Measurements from ENCODE around the gene CNRIP1.

DNA sequence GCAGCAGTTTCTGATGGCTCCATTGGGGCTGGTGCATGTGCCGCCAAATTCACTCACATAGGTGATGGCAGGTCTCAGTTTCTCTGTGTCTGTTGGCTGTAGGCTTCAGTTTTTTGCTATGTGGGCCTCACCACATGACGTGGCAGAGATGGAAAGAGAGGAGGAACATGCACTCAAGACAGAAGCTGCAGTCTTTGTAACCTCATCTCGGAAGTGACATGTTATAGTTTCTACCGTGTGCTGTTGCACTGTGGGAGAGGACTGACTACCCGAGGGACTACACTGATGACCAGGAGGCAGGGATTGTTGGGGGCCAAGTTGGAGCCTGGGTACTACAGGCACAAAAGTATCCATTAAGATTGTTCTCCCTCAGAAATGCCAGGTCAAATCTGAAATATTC lies 9.2 kb upstream of the CNRIP1 start:
- TF ChIP-seq, protein P1, sequence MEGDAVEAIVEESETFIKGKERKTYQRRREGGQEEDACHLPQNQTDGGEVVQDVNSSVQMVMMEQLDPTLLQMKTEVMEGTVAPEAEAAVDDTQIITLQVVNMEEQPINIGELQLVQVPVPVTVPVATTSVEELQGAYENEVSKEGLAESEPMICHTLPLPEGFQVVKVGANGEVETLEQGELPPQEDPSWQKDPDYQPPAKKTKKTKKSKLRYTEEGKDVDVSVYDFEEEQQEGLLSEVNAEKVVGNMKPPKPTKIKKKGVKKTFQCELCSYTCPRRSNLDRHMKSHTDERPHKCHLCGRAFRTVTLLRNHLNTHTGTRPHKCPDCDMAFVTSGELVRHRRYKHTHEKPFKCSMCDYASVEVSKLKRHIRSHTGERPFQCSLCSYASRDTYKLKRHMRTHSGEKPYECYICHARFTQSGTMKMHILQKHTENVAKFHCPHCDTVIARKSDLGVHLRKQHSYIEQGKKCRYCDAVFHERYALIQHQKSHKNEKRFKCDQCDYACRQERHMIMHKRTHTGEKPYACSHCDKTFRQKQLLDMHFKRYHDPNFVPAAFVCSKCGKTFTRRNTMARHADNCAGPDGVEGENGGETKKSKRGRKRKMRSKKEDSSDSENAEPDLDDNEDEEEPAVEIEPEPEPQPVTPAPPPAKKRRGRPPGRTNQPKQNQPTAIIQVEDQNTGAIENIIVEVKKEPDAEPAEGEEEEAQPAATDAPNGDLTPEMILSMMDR (IDR thresholded peaks at IDR 0.05) = no peak
- TF ChIP-seq, protein P2, sequence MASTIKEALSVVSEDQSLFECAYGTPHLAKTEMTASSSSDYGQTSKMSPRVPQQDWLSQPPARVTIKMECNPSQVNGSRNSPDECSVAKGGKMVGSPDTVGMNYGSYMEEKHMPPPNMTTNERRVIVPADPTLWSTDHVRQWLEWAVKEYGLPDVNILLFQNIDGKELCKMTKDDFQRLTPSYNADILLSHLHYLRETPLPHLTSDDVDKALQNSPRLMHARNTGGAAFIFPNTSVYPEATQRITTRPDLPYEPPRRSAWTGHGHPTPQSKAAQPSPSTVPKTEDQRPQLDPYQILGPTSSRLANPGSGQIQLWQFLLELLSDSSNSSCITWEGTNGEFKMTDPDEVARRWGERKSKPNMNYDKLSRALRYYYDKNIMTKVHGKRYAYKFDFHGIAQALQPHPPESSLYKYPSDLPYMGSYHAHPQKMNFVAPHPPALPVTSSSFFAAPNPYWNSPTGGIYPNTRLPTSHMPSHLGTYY (CRISPR knock-in tag; IDR thresholded peaks at IDR 0.05) = no peak
- no peak for TF ChIP-seq IRF2 (CRISPR knock-in tag; IDR thresholded peaks at IDR 0.05; ENCODE audit: borderline replicate concordance, low read depth)
- no peak for TF ChIP-seq MXD4 (CRISPR knock-in tag; IDR thresholded peaks at IDR 0.05; ENCODE audit: borderline replicate concordance)
